Activated CD4-positive, alpha-beta T cell treated with anti-CD3 and anti-CD28 coated beads, Interleukin-2, amount 10 ng/mL, durations not matched to agents 7 days and 5 days (primary cell): ENCODE data around the gene CARD19. TPM values are rescaled to one million over a fixed set of nuclear protein-coding genes. Genes with fewer than 3 reads are reported as not detected.

Experiments used
- CTCF ChIA-PET: fragments of 350-600 bp; sonication (Branson Sonifier 250); formaldehyde crosslinking; loops from one replicate; lab custom pipeline; 2021; ENCODE audit warnings: antibody characterized with exemption; lab: Charles Lee
- POLR2A ChIA-PET: fragments of 350-600 bp; sonication (Branson Sonifier 250); formaldehyde crosslinking; loops from one replicate; lab custom pipeline; 2021; ENCODE audit warnings: antibody characterized with exemption; lab: Charles Lee
- DNase-seq: peaks from one replicate; pipeline ENCODE4 v3.0.0-alpha.2; 2020
- H3K27ac Mint-ChIP-seq: one replicate; pipeline ENCODE4 v1.8.0; 2021; ENCODE audit warnings: mild to moderate bottlenecking, moderate library complexity, mixed read lengths
- H3K27me3 Mint-ChIP-seq: one replicate; pipeline ENCODE4 v1.8.0; 2021; ENCODE audit warnings: mixed read lengths
- H3K36me3 Mint-ChIP-seq: one replicate; pipeline ENCODE4 v1.8.0; 2021; ENCODE audit warnings: low read depth, mixed read lengths
- H3K4me1 Mint-ChIP-seq: one replicate; pipeline ENCODE4 v1.8.0; 2021; ENCODE audit warnings: mixed read lengths
- H3K4me3 Mint-ChIP-seq: one replicate; pipeline ENCODE4 v1.8.0; 2021; ENCODE audit warnings: mild to moderate bottlenecking, moderate library complexity, mixed read lengths
- H3K9me3 Mint-ChIP-seq: one replicate; pipeline ENCODE4 v1.8.0; 2021; ENCODE audit warnings: mixed read lengths
- total RNA-seq, 2 experiments: library from RNA; stranded (reverse); gene quantifications; one replicate each; pipeline ENCODE4 v1.2.3, GENCODE V29; 2021

CARD19 gene
- total RNA-seq: 10 to 100 TPM; 40.3 to 42.6 TPM

GRCh38 chr9:93096131-93096802 lies at the start of gene CARD19:
CARD19 (plus strand) TSS chr9:93096217; CDS start chr9:93096346, 129 bp downstream.
- peaks cover 9% of the 10 kb centered on the region for H3K9me3 Mint-ChIP-seq
- H3K27me3 Mint-ChIP-seq: no peaks in the 10 kb centered on the region
- DNase-seq: peak; percentile 55
- H3K36me3 Mint-ChIP-seq: peaks cover 26% of the 10 kb centered on the region
- CTCF ChIA-PET: interaction anchor here (0.8 to 1.6 kb wide), 4 partner anchors 11 to 15 kb away, joined by 3 to 7 read pairs (median 4); no protein-coding TSS in a partner anchor
- peak within 1 kb of the TSS; percentile 85 for H3K4me3 Mint-ChIP-seq
- H3K4me1 Mint-ChIP-seq: peaks cover 73% of the 10 kb centered on the region
- peak within 1 kb of the TSS; percentile 98 for H3K27ac Mint-ChIP-seq
- POLR2A ChIA-PET: interaction anchor here (0.6 to 1.9 kb wide), 2 partner anchors 17 to 32 kb away, joined by 5 to 6 read pairs; no protein-coding TSS in a partner anchor

- no peak for DNase-seq
- Mint-ChIP-seq H3K27ac (no peak overlapping the region), H3K4me3 (no peak overlapping the region), H3K9me3 (no peaks in the 10 kb centered on the region), H3K36me3 (no peaks in the 10 kb centered on the region), H3K4me1 (peaks cover 8% of the 10 kb centered on the region), H3K27me3 (no peaks in the 10 kb centered on the region)
- ChIA-PET CTCF (interaction anchor here (1.3 to 2.2 kb wide), 3 partner anchors 11 to 16 kb away, joined by 3 to 6 read pairs (median 4); no protein-coding TSS in a partner anchor), POLR2A (interaction anchor here (0.7 kb wide), 1 partner anchor 13 kb away, joined by 4 read pairs; no protein-coding TSS in a partner anchor)
Measured at GRCh38 chr9:93048566-93049448, 47.2 kb upstream of the CARD19 start.

- DNase-seq: no peak
- H3K27me3 Mint-ChIP-seq: no peaks in the 10 kb centered on the region
- ChIA-PET CTCF (interaction anchor here (0.6 to 2.2 kb wide), 5 partner anchors 11 to 411 kb away, joined by 3 to 6 read pairs (median 4); no protein-coding TSS in a partner anchor), POLR2A (no interaction called here)
- H3K36me3 Mint-ChIP-seq: no peaks in the 10 kb centered on the region
- H3K9me3 Mint-ChIP-seq: no peaks in the 10 kb centered on the region
- H3K4me3 Mint-ChIP-seq: no peak overlapping the region
- H3K4me1 Mint-ChIP-seq: peaks cover 6% of the 10 kb centered on the region
- H3K27ac Mint-ChIP-seq: peak overlapping the region; percentile 36
Measured at GRCh38 chr9:93049491-93049890, 46.5 kb upstream of the CARD19 start.

- POLR2A ChIA-PET: no interaction called here
- no peak for DNase-seq
- Mint-ChIP-seq H3K36me3 (no peaks in the 10 kb centered on the region), H3K4me1 (peaks cover 10% of the 10 kb centered on the region), H3K9me3 (no peaks in the 10 kb centered on the region), H3K27ac (no peak overlapping the region), H3K4me3 (no peak overlapping the region), H3K27me3 (no peaks in the 10 kb centered on the region)
- CTCF ChIA-PET: interaction anchor here (0.6 to 2.2 kb wide), 5 partner anchors 10 to 95 kb away, joined by 3 to 6 read pairs (median 4); no protein-coding TSS in a partner anchor
Measured at GRCh38 chr9:93050231-93050630, 45.8 kb upstream of the CARD19 start.

- ChIA-PET CTCF (interaction anchor here (0.7 to 1.7 kb wide), 6 partner anchors 10 to 57 kb away, joined by 3 to 5 read pairs (median 4); no protein-coding TSS in a partner anchor), POLR2A (no interaction called here)
- Mint-ChIP-seq H3K4me3 (no peak overlapping the region), H3K27ac (no peak overlapping the region), H3K4me1 (peaks cover 19% of the 10 kb centered on the region), H3K27me3 (no peaks in the 10 kb centered on the region), H3K36me3 (no peaks in the 10 kb centered on the region), H3K9me3 (no peaks in the 10 kb centered on the region)
- DNase-seq: no peak
Measured at GRCh38 chr9:93051680-93052089, 44.3 kb upstream of the CARD19 start.

GRCh38 chr9:93052791-93053540 lies 43.1 kb upstream of the CARD19 start:
- POLR2A ChIA-PET: no interaction called here

GRCh38 chr9:93053781-93054331 lies 42.2 kb upstream of the CARD19 start:
- peaks cover 30% of the 10 kb centered on the region for H3K4me1 Mint-ChIP-seq
- H3K9me3 Mint-ChIP-seq: no peaks in the 10 kb centered on the region
- H3K4me3 Mint-ChIP-seq: no peak overlapping the region
- no peak for DNase-seq
- no peak overlapping the region for H3K27ac Mint-ChIP-seq
- POLR2A ChIA-PET: no interaction called here
- no peaks in the 10 kb centered on the region for H3K27me3 Mint-ChIP-seq
- H3K36me3 Mint-ChIP-seq: no peaks in the 10 kb centered on the region
- CTCF ChIA-PET: interaction anchor here (0.9 to 2.3 kb wide), 4 partner anchors 9 to 67 kb away, joined by 3 to 5 read pairs (median 4); no protein-coding TSS in a partner anchor

More at GRCh38 chr9:93052791-93053540, 43.1 kb upstream of the CARD19 start:
- no peaks in the 10 kb centered on the region for H3K27me3 Mint-ChIP-seq
- no peaks in the 10 kb centered on the region for H3K9me3 Mint-ChIP-seq
- no peak overlapping the region for H3K4me3 Mint-ChIP-seq
- no peak overlapping the region for H3K27ac Mint-ChIP-seq
- no peak for DNase-seq
- peaks cover 32% of the 10 kb centered on the region for H3K4me1 Mint-ChIP-seq
- no peaks in the 10 kb centered on the region for H3K36me3 Mint-ChIP-seq
- CTCF ChIA-PET: interaction anchor here (0.9 to 2.3 kb wide), 7 partner anchors 11 to 66 kb away, joined by 3 to 6 read pairs (median 4); no protein-coding TSS in a partner anchor

- H3K27me3 Mint-ChIP-seq: no peaks in the 10 kb centered on the region
- ChIA-PET CTCF (interaction anchor here (0.9 to 1.3 kb wide), 2 partner anchors 11 to 13 kb away, joined by 3 to 4 read pairs; no protein-coding TSS in a partner anchor), POLR2A (no interaction called here)
- peaks cover 35% of the 10 kb centered on the region for H3K4me1 Mint-ChIP-seq
- no peaks in the 10 kb centered on the region for H3K36me3 Mint-ChIP-seq
- no peaks in the 10 kb centered on the region for H3K9me3 Mint-ChIP-seq
- no peak for DNase-seq
- no peak overlapping the region for H3K4me3 Mint-ChIP-seq
- H3K27ac Mint-ChIP-seq: peak overlapping the region; percentile 54
Measured at GRCh38 chr9:93054758-93055704, 41.0 kb upstream of the CARD19 start.

GRCh38 chr9:93057042-93057702 lies 38.8 kb upstream of the CARD19 start:
- no peaks in the 10 kb centered on the region for H3K9me3 Mint-ChIP-seq
- CTCF ChIA-PET: interaction anchor here (0.7 to 1.2 kb wide), 3 partner anchors 16 to 301 kb away, joined by 3 to 4 read pairs (median 3); no protein-coding TSS in a partner anchor
- H3K4me3 Mint-ChIP-seq: peak overlapping the region; percentile 68
- peaks cover 18% of the 10 kb centered on the region for H3K36me3 Mint-ChIP-seq
- peak overlapping the region; percentile 60 for H3K27ac Mint-ChIP-seq
- POLR2A ChIA-PET: no interaction called here
- peaks cover 56% of the 10 kb centered on the region for H3K4me1 Mint-ChIP-seq
- no peak for DNase-seq
- no peaks in the 10 kb centered on the region for H3K27me3 Mint-ChIP-seq

GRCh38 chr9:93057703-93058354 lies 38.2 kb upstream of the CARD19 start:
- H3K9me3 Mint-ChIP-seq: no peaks in the 10 kb centered on the region
- peaks cover 63% of the 10 kb centered on the region for H3K4me1 Mint-ChIP-seq
- peak overlapping the region; percentile 87 for H3K27ac Mint-ChIP-seq
- H3K4me3 Mint-ChIP-seq: peak overlapping the region; percentile 68
- no peak for DNase-seq
- peaks cover 22% of the 10 kb centered on the region for H3K36me3 Mint-ChIP-seq
- POLR2A ChIA-PET: no interaction called here
- H3K27me3 Mint-ChIP-seq: no peaks in the 10 kb centered on the region
- CTCF ChIA-PET: interaction anchor here (0.7 kb wide), 1 partner anchor 300 kb away, joined by 3 read pairs; no protein-coding TSS in a partner anchor
